Activated T-helper 2 cell treated with anti-CD3 and anti-CD28 coated beads, Interferon-gamma antibody, Interleukin-2, Interleukin-4, amounts not matched to agents 10 μg/mL and 5 μg/mL and 100 μg/mL, durations not matched to agents 14 hours and 24 hours and 36 hours (primary cell): ENCODE measurements around the gene OR8G1. TPM values are rescaled to one million over a fixed set of nuclear protein-coding genes. Genes with fewer than 3 reads are reported as not detected.
"Not testable (repeated sequence)": the region's sequence is repeated elsewhere in the genome, so short reads cannot be mapped to it uniquely, and the experiment has no call there.

Experiments used
- DNase-seq: peaks from one replicate; pipeline ENCODE4 v3.0.0; 2021; ENCODE audit warnings: low spot score
- H3K27ac Mint-ChIP-seq: one replicate; pipeline ENCODE4 v1.8.0; 2021; ENCODE audit warnings: mixed read lengths
- H3K27me3 Mint-ChIP-seq: one replicate; pipeline ENCODE4 v1.8.0; 2021; ENCODE audit warnings: low read depth, mixed read lengths
- H3K36me3 Mint-ChIP-seq: one replicate; pipeline ENCODE4 v1.8.0; 2021; ENCODE audit warnings: low read depth, mixed read lengths
- H3K4me1 Mint-ChIP-seq: one replicate; pipeline ENCODE4 v1.8.0; 2021; ENCODE audit warnings: low read depth, mixed read lengths
- H3K4me3 Mint-ChIP-seq: one replicate; pipeline ENCODE4 v1.8.0; 2021; ENCODE audit warnings: low read depth, mild to moderate bottlenecking, moderate library complexity, mixed read lengths
- H3K9me3 Mint-ChIP-seq: one replicate; pipeline ENCODE4 v1.8.0; 2021; ENCODE audit warnings: mixed read lengths
- intact Hi-C: fragments of 100-400 bp; cut with micrococcal nuclease; formaldehyde crosslinking; loops from one replicate; pipeline ENCODE4 v1.15.1; 2023
- total RNA-seq: library from RNA; stranded (reverse); gene quantifications from 2 replicates; pipeline ENCODE4 v1.2.3, GENCODE V29; 2022

Gene OR8G1
- total RNA-seq, 1 donor from 2014 or later: not detected

- Mint-ChIP-seq H3K36me3 (no peaks in the 10 kb centered on the region), H3K27me3 (peaks cover 5% of the 10 kb centered on the region), H3K9me3 (no peaks in the 10 kb centered on the region), H3K27ac (no peak overlapping the region), H3K4me1 (no peaks in the 10 kb centered on the region), H3K4me3 (no peak overlapping the region)
- no peak for DNase-seq
- intact Hi-C loops: no loop called here
Observed at GRCh38 chr11:124209824-124210357, 31.0 kb upstream of the OR8G1 start.

- Mint-ChIP-seq H3K36me3 (no peaks in the 10 kb centered on the region), H3K4me1 (no peaks in the 10 kb centered on the region), H3K9me3 (no peaks in the 10 kb centered on the region), H3K4me3 (no peak overlapping the region), H3K27ac (no peak overlapping the region), H3K27me3 (peaks cover 5% of the 10 kb centered on the region)
- intact Hi-C loops: no loop called here
- DNase-seq: no peak
Observed at GRCh38 chr11:124210421-124210820, 30.5 kb upstream of the OR8G1 start.

- H3K4me1 Mint-ChIP-seq: no peaks in the 10 kb centered on the region
- no peaks in the 10 kb centered on the region for H3K9me3 Mint-ChIP-seq
- intact Hi-C loops: no loop called here
- H3K27ac Mint-ChIP-seq: no peak overlapping the region
- DNase-seq: no peak
- H3K27me3 Mint-ChIP-seq: peaks cover 5% of the 10 kb centered on the region
- no peaks in the 10 kb centered on the region for H3K36me3 Mint-ChIP-seq
- H3K4me3 Mint-ChIP-seq: no peak overlapping the region
Observed at GRCh38 chr11:124211321-124211720, 29.6 kb upstream of the OR8G1 start.

- Mint-ChIP-seq H3K9me3 (no peaks in the 10 kb centered on the region), H3K36me3 (no peaks in the 10 kb centered on the region), H3K27me3 (peaks cover 11% of the 10 kb centered on the region), H3K4me1 (no peaks in the 10 kb centered on the region), H3K27ac (no peak overlapping the region), H3K4me3 (no peak overlapping the region)
- intact Hi-C loops: no loop called here
- DNase-seq: no peak
Observed at GRCh38 chr11:124214027-124214426, 26.9 kb upstream of the OR8G1 start.

GRCh38 chr11:124219126-124219525 lies 21.8 kb upstream of the OR8G1 start:
- Mint-ChIP-seq H3K9me3 (no peaks in the 10 kb centered on the region), H3K27me3 (peaks cover 6% of the 10 kb centered on the region), H3K27ac (no peak overlapping the region), H3K36me3 (no peaks in the 10 kb centered on the region), H3K4me1 (no peaks in the 10 kb centered on the region), H3K4me3 (no peak overlapping the region)
- intact Hi-C loops: no loop called here
- DNase-seq: no peak

GRCh38 chr11:124222407-124222806 lies 18.5 kb upstream of the OR8G1 start:
- Mint-ChIP-seq H3K9me3 (no peaks in the 10 kb centered on the region), H3K4me1 (no peaks in the 10 kb centered on the region), H3K4me3 (no peak overlapping the region), H3K27ac (no peak overlapping the region), H3K36me3 (no peaks in the 10 kb centered on the region), H3K27me3 (peaks cover 5% of the 10 kb centered on the region)
- no peak for DNase-seq
- intact Hi-C loops: no loop called here

- H3K36me3 Mint-ChIP-seq, H3K27ac Mint-ChIP-seq, H3K4me1 Mint-ChIP-seq, intact Hi-C loops, H3K9me3 Mint-ChIP-seq, H3K27me3 Mint-ChIP-seq, DNase-seq, H3K4me3 Mint-ChIP-seq: not testable (repeated sequence)
Observed at GRCh38 chr11:124224618-124225423, 16.1 kb upstream of the OR8G1 start.

- Mint-ChIP-seq H3K27me3 (no peaks in the 10 kb centered on the region), H3K4me1 (no peaks in the 10 kb centered on the region), H3K4me3 (no peak overlapping the region), H3K27ac (no peak overlapping the region), H3K9me3 (no peaks in the 10 kb centered on the region), H3K36me3 (no peaks in the 10 kb centered on the region)
- intact Hi-C loops: no loop called here
- no peak for DNase-seq
Observed at GRCh38 chr11:124225471-124225870, 15.4 kb upstream of the OR8G1 start.

- no peaks in the 10 kb centered on the region for H3K9me3 Mint-ChIP-seq
- DNase-seq: no peak
- H3K4me3 Mint-ChIP-seq: no peak overlapping the region
Observed at GRCh38 chr11:124233376-124233775, 7.5 kb upstream of the OR8G1 start.

GRCh38 chr11:124238512-124238911 lies 2.4 kb upstream of the OR8G1 start:
- H3K36me3 Mint-ChIP-seq: no peaks in the 10 kb centered on the region
- intact Hi-C loops: no loop called here
- no peaks in the 10 kb centered on the region for H3K9me3 Mint-ChIP-seq
- no peaks in the 10 kb centered on the region for H3K27me3 Mint-ChIP-seq
- H3K27ac Mint-ChIP-seq: no peak overlapping the region
- H3K4me1 Mint-ChIP-seq: no peaks in the 10 kb centered on the region
- no peak overlapping the region for H3K4me3 Mint-ChIP-seq
- DNase-seq: no peak

More at GRCh38 chr11:124233376-124233775, 7.5 kb upstream of the OR8G1 start:
- H3K27ac Mint-ChIP-seq: no peak overlapping the region
- no peaks in the 10 kb centered on the region for H3K27me3 Mint-ChIP-seq
- H3K4me1 Mint-ChIP-seq: no peaks in the 10 kb centered on the region
- H3K36me3 Mint-ChIP-seq: no peaks in the 10 kb centered on the region
- intact Hi-C loops: no loop called here

GRCh38 chr11:124249869-124250268 lies 9.0 kb downstream of the OR8G1 start:
- H3K27ac Mint-ChIP-seq, H3K36me3 Mint-ChIP-seq, H3K4me1 Mint-ChIP-seq, H3K27me3 Mint-ChIP-seq, H3K4me3 Mint-ChIP-seq, DNase-seq, H3K9me3 Mint-ChIP-seq, intact Hi-C loops: not testable (repeated sequence)

- H3K9me3 Mint-ChIP-seq: no peaks in the 10 kb centered on the region
- no peaks in the 10 kb centered on the region for H3K4me1 Mint-ChIP-seq
- H3K36me3 Mint-ChIP-seq: no peaks in the 10 kb centered on the region
- no peak for DNase-seq
- intact Hi-C loops: no loop called here
- H3K4me3 Mint-ChIP-seq: no peak within 1 kb of the TSS
- H3K27me3 Mint-ChIP-seq: peaks cover 1% of the 10 kb centered on the region
- H3K27ac Mint-ChIP-seq: no peak within 1 kb of the TSS
Observed at GRCh38 chr11:124256076-124256475, 15.2 kb downstream of the OR8G1 start, which contains the start of gene OR8G5. TSS of gene OR8G5 (plus strand) at chr11:124256376. CDS start at chr11:124264932, 8,556 bp downstream.

- intact Hi-C loops, H3K9me3 Mint-ChIP-seq, H3K27ac Mint-ChIP-seq, H3K4me3 Mint-ChIP-seq, DNase-seq, H3K36me3 Mint-ChIP-seq, H3K4me1 Mint-ChIP-seq: not testable (repeated sequence)
- peaks cover 20% of the 10 kb centered on the region for H3K27me3 Mint-ChIP-seq
Observed at GRCh38 chr11:124265041-124265440, 24.1 kb downstream of the OR8G1 start.
